Parathyroid adenoma (tissue), 2 donors: Measurements from ENCODE around the gene GRAP2.

Source experiments
- H2AFZ ChIP-seq: fragments of 300-600 bp; sonication (generic); one replicate; pipeline ENCODE4 v1.7.0; 2017; ENCODE audit warnings: antibody characterized with exemption, mild to moderate bottlenecking
- H3K27ac ChIP-seq: fragments of 300-600 bp; sonication (generic); one replicate; pipeline ENCODE4 v1.7.0; 2017
- H3K27me3 ChIP-seq: fragments of 300-600 bp; sonication (generic); one replicate; pipeline ENCODE4 v1.7.0; 2017; ENCODE audit warnings: low read length; ENCODE audit not compliant: control insufficient read depth, insufficient read depth
- H3K36me3 ChIP-seq: fragments of 300-600 bp; sonication (generic); one replicate; pipeline ENCODE4 v1.7.0; 2017; ENCODE audit warnings: low read length; ENCODE audit not compliant: control insufficient read depth, insufficient read depth
- H3K4me1 ChIP-seq: fragments of 300-600 bp; sonication (generic); one replicate; pipeline ENCODE4 v1.7.0; 2017; ENCODE audit warnings: control low read depth
- H3K4me2 ChIP-seq: fragments of 300-600 bp; sonication (generic); one replicate; pipeline ENCODE4 v1.7.0; 2017; ENCODE audit warnings: low read length
- H3K4me3 ChIP-seq: fragments of 300-600 bp; sonication (generic); one replicate; pipeline ENCODE4 v1.7.0; 2017; ENCODE audit warnings: low read depth, low read length
- H3K79me2 ChIP-seq: fragments of 300-600 bp; sonication (generic); one replicate; pipeline ENCODE4 v1.7.0; 2017; ENCODE audit warnings: control low read depth
- H3K9ac ChIP-seq: fragments of 300-600 bp; sonication (generic); one replicate; pipeline ENCODE4 v1.7.0; 2017; ENCODE audit warnings: mild to moderate bottlenecking
- H3K9me3 ChIP-seq: fragments of 300-600 bp; sonication (generic); one replicate; pipeline ENCODE4 v1.7.0; 2017; ENCODE audit warnings: low read length; ENCODE audit not compliant: control insufficient read depth
- TF ChIP-seq, protein P1 (sequence below): fragments of 300-600 bp; sonication (generic); IDR thresholded peaks from one replicate; pipeline ENCODE4 v1.7.0; 2017; ENCODE audit warnings: antibody characterized with exemption, mild to moderate bottlenecking
- donor health status: primary hyperparathyroidism.

Gene GRAP2

DNA sequence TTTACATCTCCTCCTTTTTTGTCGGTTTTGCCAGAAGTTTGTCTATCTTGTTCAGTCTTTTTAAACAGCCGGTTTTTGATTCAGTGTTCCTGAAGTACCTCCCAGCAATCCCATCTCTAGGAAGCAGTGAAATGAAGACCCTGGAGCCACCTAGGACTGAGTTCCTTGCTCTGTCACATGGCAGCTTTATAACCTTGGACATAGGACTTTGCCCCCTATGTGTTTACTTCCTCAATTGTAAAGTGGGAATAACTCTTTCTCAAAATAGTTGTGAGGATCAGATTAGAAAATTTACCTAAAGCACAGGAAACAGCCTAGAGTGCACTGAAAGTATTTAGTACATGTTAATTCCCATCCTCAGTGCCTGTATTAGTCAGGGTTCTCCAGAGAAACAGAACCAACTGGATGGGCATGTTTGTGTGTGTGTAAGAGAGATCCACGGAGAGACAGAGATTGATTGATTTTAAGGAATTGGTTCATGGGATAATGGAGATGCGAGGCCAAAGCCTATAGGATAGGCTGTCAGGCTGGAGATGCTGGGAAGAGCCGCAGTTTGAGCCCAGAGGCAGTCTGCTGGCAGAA, 113.9 kb downstream of the GRAP2 start:
- H3K27me3 ChIP-seq, result no peaks in the 10 kb centered on the region
- H3K27ac ChIP-seq, result no peak overlapping the region
- no peak overlapping the region for H2AFZ ChIP-seq
- H3K9me3 ChIP-seq, result no peaks in the 10 kb centered on the region
- H3K79me2 ChIP-seq, result no peaks in the 10 kb centered on the region
- TF ChIP-seq, protein P1, sequence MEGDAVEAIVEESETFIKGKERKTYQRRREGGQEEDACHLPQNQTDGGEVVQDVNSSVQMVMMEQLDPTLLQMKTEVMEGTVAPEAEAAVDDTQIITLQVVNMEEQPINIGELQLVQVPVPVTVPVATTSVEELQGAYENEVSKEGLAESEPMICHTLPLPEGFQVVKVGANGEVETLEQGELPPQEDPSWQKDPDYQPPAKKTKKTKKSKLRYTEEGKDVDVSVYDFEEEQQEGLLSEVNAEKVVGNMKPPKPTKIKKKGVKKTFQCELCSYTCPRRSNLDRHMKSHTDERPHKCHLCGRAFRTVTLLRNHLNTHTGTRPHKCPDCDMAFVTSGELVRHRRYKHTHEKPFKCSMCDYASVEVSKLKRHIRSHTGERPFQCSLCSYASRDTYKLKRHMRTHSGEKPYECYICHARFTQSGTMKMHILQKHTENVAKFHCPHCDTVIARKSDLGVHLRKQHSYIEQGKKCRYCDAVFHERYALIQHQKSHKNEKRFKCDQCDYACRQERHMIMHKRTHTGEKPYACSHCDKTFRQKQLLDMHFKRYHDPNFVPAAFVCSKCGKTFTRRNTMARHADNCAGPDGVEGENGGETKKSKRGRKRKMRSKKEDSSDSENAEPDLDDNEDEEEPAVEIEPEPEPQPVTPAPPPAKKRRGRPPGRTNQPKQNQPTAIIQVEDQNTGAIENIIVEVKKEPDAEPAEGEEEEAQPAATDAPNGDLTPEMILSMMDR, result no peak
- H3K36me3 ChIP-seq, result no peaks in the 10 kb centered on the region
- H3K4me2 ChIP-seq, result no peak overlapping the region
- no peak overlapping the region for H3K4me3 ChIP-seq
- H3K4me1 ChIP-seq, result no peaks in the 10 kb centered on the region
- no peak overlapping the region for H3K9ac ChIP-seq

DNA sequence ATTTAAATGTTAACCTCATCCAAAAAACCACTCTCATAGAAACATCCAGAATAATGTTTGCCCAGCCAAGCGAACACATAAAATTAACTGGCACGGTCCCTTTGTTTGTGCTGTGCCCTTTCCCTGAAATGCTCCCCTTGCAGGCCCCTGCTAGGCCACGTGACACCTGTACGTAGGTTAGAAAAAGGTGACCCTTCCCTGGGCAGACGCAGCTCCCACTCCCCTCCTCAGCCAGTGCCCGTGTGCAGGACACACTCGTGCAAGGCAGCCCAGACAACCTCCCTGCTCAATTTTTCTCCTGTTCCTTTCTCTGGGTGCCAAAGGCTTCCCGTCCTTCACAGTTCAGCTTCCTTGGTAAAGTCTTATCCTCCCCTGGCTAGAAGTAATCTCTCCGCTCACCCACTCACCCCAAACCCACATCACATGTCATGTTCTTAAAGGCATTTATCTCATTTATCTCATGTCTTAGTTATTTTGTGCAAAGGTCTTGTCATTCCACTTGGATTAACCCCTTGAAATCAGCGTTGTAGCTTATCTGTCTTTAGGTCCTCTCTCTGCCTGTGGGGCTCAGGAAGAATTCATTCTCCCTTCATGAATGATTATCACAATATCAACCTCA, 114.6 kb downstream of the GRAP2 start:
- no peak overlapping the region for H3K9ac ChIP-seq
- H3K9me3 ChIP-seq, result no peaks in the 10 kb centered on the region
- H3K79me2 ChIP-seq, result no peaks in the 10 kb centered on the region
- no peaks in the 10 kb centered on the region for H3K36me3 ChIP-seq
- peak overlapping the region; percentile 43 for H3K4me2 ChIP-seq
- H3K4me3 ChIP-seq, result no peak overlapping the region
- TF ChIP-seq, protein P1, result no peak
- no peaks in the 10 kb centered on the region for H3K27me3 ChIP-seq
- H2AFZ ChIP-seq, result no peak overlapping the region
- H3K27ac ChIP-seq, result no peak overlapping the region
- no peaks in the 10 kb centered on the region for H3K4me1 ChIP-seq

GRCh38 chr22:40018051-40018450, 117.2 kb downstream of the GRAP2 start:
- H3K27ac ChIP-seq, result no peak overlapping the region
- no peaks in the 10 kb centered on the region for H3K27me3 ChIP-seq

DNA sequence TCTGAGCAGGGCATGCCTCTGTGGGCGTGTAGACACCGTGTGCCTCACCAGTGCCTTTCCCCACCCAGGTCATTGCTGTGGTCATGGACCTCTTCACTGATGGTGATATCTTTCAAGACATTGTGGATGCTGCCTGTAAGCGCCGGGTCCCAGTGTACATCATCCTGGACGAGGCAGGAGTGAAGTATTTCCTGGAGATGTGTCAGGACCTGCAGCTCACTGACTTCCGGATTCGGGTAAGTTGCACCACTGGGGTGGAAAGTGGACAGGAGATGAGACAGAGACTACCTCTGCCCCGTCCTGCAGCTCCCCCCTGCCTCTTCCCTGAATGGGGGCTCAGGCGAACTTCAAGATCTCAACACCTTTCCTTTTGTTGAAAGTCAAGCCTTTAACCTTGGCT, 118.2 kb downstream of the GRAP2 start:
- no peak overlapping the region for H3K4me3 ChIP-seq
- no peaks in the 10 kb centered on the region for H3K9me3 ChIP-seq
- H3K36me3 ChIP-seq, result no peaks in the 10 kb centered on the region
- no peak overlapping the region for H3K9ac ChIP-seq
- TF ChIP-seq, protein P1, result no peak
- H3K79me2 ChIP-seq, result no peaks in the 10 kb centered on the region
- no peak overlapping the region for H2AFZ ChIP-seq
- H3K4me2 ChIP-seq, result no peak overlapping the region
- H3K4me1 ChIP-seq, result no peaks in the 10 kb centered on the region
- no peaks in the 10 kb centered on the region for H3K27me3 ChIP-seq
- no peak overlapping the region for H3K27ac ChIP-seq

More at GRCh38 chr22:40018051-40018450, 117.2 kb downstream of the GRAP2 start:
- no peaks in the 10 kb centered on the region for H3K9me3 ChIP-seq
- H3K36me3 ChIP-seq, result no peaks in the 10 kb centered on the region
- no peak overlapping the region for H3K9ac ChIP-seq
- H2AFZ ChIP-seq, result no peak overlapping the region
- H3K4me1 ChIP-seq, result no peaks in the 10 kb centered on the region
- TF ChIP-seq, protein P1, result no peak
- no peak overlapping the region for H3K4me3 ChIP-seq
- no peaks in the 10 kb centered on the region for H3K79me2 ChIP-seq
- H3K4me2 ChIP-seq, result no peak overlapping the region

DNA sequence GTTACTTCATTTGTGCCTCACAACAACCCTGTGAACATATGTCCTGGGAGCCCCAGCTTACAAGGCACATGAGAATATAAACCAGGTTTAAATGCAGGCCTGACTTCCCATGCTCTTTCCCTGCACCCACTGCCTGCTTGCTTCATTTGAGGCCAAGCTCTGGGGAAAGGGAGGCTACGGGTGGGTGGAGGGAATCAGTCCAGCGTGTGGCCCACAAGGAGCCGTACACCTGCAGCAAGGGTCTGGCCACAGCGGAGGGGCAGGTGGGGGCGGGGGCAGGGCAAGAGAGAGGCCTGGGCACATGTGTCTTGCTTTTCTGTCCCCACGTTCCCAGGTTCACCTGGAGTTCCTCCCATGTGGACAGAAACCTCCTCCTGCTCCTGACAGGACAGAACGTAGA, 120.1 kb downstream of the GRAP2 start:
- TF ChIP-seq, protein P1, result no peak
- no peaks in the 10 kb centered on the region for H3K27me3 ChIP-seq
- H3K4me2 ChIP-seq, result no peak overlapping the region
- no peaks in the 10 kb centered on the region for H3K79me2 ChIP-seq
- no peak overlapping the region for H3K27ac ChIP-seq
- no peaks in the 10 kb centered on the region for H3K9me3 ChIP-seq
- H3K36me3 ChIP-seq, result no peaks in the 10 kb centered on the region
- no peaks in the 10 kb centered on the region for H3K4me1 ChIP-seq
- no peak overlapping the region for H2AFZ ChIP-seq
- H3K9ac ChIP-seq, result no peak overlapping the region
- no peak overlapping the region for H3K4me3 ChIP-seq
